ENCODE data around the gene GOLGA6L1. TPM values are rescaled to one million over a fixed set of nuclear protein-coding genes. Genes with fewer than 3 reads are reported as not detected.

GOLGA6L1 gene
- total and polyA plus RNA-seq, 7 experiments from 2014 or later: not detected

GRCh38 chr15:23079766-23080165 is 56.9 kb downstream of the GOLGA6L1 start:
- H3K27ac Mint-ChIP-seq: no peak overlapping the region
- H3K9me3 ChIP-seq (ENCODE audit: control insufficient read depth in 2 of 3, low read length in 3 of 3): no peaks in the 10 kb centered on the region
- H3K9me3 Mint-ChIP-seq: no peaks in the 10 kb centered on the region
- no peaks in the 10 kb centered on the region for H3K4me1 ChIP-seq (ENCODE audit: control insufficient read depth in 2 of 2, insufficient read depth in 2 of 2, low read length in 2 of 2)
- no peaks in the 10 kb centered on the region for H3K27me3 ChIP-seq (ENCODE audit: control insufficient read depth in 2 of 2, insufficient read depth in 2 of 2, low read length in 2 of 2)
- H3K4me1 Mint-ChIP-seq: peaks cover 0 to 1% (median 0%) of the 10 kb centered on the region in 7 donors
- CTCF ChIA-PET: no interaction called here
- POLR2A ChIA-PET: no interaction called here
- H3K4me3 ChIP-seq (ENCODE audit: low read length): no peak overlapping the region
- no peak overlapping the region for H3K4me3 Mint-ChIP-seq
- peaks cover 0 to 7% (median 0%) of the 10 kb centered on the region in 5 donors for H3K27me3 Mint-ChIP-seq
- no peaks in the 10 kb centered on the region for H3K36me3 Mint-ChIP-seq
- intact Hi-C loops (cut with micrococcal nuclease): no loop called here
- no peak overlapping the region for H3K27ac ChIP-seq (ENCODE audit: low read depth, low read length)
- no peak for ATAC-seq
- DNase-seq: no peak
- H3K36me3 ChIP-seq (ENCODE audit: control insufficient read depth in 2 of 3, insufficient read depth in 3 of 3, low read length in 3 of 3): no peaks in the 10 kb centered on the region

Other genes with a start within 250 kb of the GOLGA6L1 start
- gene CYFIP1, start 156.5 kb downstream of the GOLGA6L1 start, total RNA-seq: 10 to 100 TPM in 4 of 5 experiments, 1 to 10 TPM in 1; 3.8 to 37.8 (median 10.4) TPM
- under 1 TPM; 0.40 to 0.95 TPM for gene CYFIP1, start 156.5 kb downstream of the GOLGA6L1 start, polyA plus RNA-seq
- 10 to 100 TPM; 15.7 to 28.6 (median 23.5) TPM for gene TUBGCP5, start 97.3 kb downstream of the GOLGA6L1 start, total RNA-seq
- 1 to 10 TPM; 5.7 to 8.1 TPM for gene TUBGCP5, start 97.3 kb downstream of the GOLGA6L1 start, polyA plus RNA-seq
- gene GOLGA6L26, start 197.4 kb upstream of the GOLGA6L1 start, total RNA-seq: not detected
- gene GOLGA6L26, start 197.4 kb upstream of the GOLGA6L1 start, polyA plus RNA-seq: not detected
- gene GOLGA8S, start 217.9 kb upstream of the GOLGA6L1 start, total RNA-seq: under 1 TPM; 0.42 to 0.84 (median 0.57) TPM
- not detected for gene GOLGA8S, start 217.9 kb upstream of the GOLGA6L1 start, polyA plus RNA-seq